HG02981 (cell line): ENCODE data around the gene CSNK1G1.

Source experiments
- ATAC-seq: cut with Tn5 transposase; IDR thresholded peaks from one replicate; pipeline ENCODE4 v1.9.1; 2021; ENCODE audit warnings: mild to moderate bottlenecking, moderate library complexity; ENCODE audit not compliant: unreplicated experiment

CSNK1G1 gene

DNA sequence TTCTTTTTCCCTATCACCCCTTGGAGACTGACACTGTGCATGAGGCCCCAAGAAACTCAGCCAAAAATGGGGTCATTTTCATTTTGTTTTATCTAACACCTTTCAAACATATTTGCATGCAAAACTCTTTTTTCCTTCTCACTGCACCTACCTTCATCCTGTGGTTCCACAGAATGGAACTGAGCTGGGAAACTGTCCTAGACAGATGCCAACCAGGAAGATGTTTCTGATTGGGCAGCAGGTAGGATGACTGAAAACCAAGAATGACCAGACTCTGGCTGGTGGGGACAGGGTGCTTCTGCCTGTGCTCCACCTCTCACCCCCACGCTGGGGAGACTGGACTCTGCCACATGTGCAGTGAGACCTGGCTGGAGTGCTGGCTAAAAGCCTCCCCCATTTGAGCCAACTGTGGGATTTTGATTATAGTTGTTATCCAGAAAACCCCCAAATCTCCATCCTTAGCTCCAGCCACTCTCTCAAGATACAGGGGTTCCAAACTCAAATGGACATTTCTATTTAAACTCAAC, 198.3 kb downstream of the CSNK1G1 start:
- no peak for ATAC-seq

DNA sequence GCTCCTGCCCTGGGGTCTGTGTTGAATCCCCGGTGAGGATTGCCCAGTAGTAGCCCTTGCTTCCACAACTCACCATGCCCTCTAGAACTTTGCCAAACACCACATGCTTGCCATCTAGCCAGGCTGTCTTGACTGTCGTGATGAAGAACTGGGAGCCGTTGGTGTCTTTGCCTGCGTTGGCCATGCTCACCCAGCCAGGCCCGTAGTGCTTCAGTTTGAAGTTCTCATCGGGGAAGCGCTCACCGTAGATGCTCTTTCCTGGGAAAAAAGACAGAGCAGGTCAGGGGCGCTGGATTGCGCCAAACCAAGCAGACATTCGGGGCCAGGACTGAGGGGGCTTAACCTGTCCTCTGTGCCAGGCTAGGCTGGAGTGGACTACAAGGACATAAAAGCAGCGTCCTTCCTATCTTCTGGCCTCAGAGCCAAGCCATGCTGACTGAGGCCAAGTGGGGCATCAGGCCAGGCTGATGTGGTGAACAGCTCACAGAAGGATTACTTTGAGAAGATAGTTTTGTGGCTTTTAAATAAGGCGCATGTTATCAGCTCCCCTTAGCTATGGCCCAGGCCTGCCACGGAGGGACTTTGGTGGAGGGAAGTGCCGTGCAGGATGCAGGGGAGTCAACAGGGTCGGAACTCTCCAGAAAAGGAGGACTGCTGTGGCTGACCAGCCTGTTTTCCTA, 199.2 kb downstream of the CSNK1G1 start:
- no peak for ATAC-seq

DNA sequence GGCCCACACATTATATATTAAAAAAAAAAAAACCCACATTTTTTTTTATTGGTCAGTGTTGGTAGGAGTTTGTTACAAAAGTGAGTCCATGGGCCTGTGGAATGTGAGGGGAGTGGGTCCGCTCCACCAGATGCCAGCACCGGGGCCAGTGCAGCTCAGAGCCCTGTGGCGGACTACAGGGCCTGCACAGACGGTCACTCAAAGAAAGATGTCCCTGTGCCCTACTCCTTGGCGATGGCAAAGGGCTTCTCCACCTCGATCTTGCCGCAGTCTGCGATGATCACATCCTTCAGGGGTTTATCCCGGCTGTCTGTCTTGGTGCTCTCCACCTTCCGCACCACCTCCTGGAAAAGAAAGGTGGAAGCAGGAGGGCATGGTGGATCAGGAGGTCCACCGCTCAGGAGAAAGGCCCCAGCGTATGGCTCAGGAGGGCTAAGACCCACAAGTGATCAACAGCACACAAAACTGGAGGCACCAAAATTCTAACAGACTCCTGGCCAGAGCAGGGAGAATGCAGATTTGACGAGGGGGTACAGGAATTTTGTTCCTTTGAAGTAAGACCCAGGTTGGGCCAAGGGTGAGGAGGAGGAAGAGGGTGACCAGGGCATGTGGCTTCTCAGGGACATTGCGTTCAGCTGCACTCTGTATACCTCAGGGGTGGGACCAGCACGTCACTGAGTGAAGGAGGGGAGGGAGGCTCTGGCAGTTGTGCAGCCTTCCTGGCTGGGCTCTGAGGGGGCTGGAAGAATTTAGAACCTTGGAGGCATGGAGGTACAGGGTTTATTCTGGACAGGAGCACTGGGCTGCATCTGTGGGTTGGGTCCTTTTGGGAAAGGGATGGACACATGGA, 199.9 kb downstream of the CSNK1G1 start:
- ATAC-seq, result no peak

DNA sequence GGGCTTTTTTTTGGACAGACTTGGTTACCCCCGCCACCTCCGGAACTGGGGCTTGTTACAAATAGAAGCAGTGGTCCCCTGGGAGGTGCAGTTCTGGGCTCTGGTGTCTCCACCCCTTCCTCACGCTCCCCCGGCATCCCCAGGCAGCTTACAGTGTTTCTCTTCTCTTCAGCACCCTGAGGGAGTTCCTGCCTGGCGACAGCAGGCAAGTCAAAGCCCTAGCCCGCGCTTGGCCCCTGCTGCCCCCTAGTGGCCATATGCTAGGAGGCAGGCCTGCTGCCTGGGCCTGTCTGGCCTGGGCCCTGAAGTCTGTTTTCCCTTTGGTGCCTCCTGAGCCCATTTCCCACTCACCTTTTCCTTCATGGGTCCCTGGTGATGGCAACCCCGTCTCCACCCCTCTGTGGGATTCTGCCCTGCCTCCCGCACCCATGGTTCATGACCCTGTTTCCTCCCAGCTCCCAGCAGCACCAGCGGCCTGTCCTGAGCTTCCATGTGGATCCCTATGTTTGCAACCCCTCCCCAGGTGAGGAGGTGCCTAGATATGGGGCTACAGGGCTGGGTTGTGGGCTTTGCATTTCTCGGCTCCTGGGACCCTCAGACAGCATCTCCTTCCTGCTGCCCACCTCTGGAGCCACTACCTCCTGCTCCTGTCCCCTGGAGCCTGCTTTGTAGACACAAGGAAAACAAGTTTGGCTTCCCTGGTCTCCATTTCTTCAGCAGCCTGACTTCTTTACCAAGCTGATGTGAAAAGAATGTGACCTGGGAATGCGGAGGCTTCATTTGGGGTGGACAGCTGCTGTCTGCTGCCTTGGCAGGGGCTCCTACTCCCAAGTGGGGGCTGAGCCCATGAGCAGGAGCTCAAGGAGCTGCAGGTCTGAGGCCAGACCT, 202.2 kb downstream of the CSNK1G1 start:
- peak; percentile 61 for ATAC-seq

- peak; percentile 8 for ATAC-seq
These were observed 203.2 kb downstream of the CSNK1G1 start for GRCh38 chr15:64152507-64153387.

GRCh38 chr15:64151727-64152506, 204.1 kb downstream of the CSNK1G1 start, which contains the start of gene SNX22:
TSS of gene SNX22 (plus strand) at chr15:64151731. CDS start at chr15:64151776, 45 bp downstream.
- ATAC-seq, result peak; percentile 10

- no peak for ATAC-seq
These were observed 205.9 kb downstream of the CSNK1G1 start for GRCh38 chr15:64149893-64150578.

- ATAC-seq, result no peak
These were observed 206.5 kb downstream of the CSNK1G1 start for GRCh38 chr15:64149424-64149823.

GRCh38 chr15:64148581-64148980, 207.4 kb downstream of the CSNK1G1 start:
- ATAC-seq, result no peak

- no peak for ATAC-seq
These were observed 207.8 kb downstream of the CSNK1G1 start for GRCh38 chr15:64148168-64148567.

GRCh38 chr15:64146885-64147681, 208.9 kb downstream of the CSNK1G1 start:
- ATAC-seq, result no peak

DNA sequence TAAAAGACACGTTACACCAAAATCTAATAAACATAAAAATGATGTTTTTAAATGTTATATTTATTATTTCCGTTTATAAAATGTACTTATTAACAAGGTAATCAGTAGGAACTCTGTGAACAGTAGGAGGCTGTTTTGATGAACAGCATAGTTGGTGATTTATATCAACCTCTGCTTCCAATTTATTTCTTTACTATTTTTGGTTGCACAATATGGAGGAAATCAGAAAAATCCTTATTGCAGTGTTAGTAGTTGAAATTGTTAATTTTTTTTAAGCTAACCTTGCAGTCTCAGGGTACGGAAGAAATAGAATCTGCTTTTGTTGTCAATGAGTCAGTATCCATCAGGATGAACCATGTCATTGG, 209.5 kb downstream of the CSNK1G1 start:
- no peak for ATAC-seq

GRCh38 chr15:64146041-64146440, 209.9 kb downstream of the CSNK1G1 start:
- ATAC-seq, result no peak

- ATAC-seq, result peak; percentile 63
These were observed 211.2 kb downstream of the CSNK1G1 start for GRCh38 chr15:64144565-64145281.

GRCh38 chr15:64144192-64144564, 211.8 kb downstream of the CSNK1G1 start:
- ATAC-seq, result no peak

- ATAC-seq, result no peak
These were observed 212.7 kb downstream of the CSNK1G1 start for GRCh38 chr15:64143276-64143675.

DNA sequence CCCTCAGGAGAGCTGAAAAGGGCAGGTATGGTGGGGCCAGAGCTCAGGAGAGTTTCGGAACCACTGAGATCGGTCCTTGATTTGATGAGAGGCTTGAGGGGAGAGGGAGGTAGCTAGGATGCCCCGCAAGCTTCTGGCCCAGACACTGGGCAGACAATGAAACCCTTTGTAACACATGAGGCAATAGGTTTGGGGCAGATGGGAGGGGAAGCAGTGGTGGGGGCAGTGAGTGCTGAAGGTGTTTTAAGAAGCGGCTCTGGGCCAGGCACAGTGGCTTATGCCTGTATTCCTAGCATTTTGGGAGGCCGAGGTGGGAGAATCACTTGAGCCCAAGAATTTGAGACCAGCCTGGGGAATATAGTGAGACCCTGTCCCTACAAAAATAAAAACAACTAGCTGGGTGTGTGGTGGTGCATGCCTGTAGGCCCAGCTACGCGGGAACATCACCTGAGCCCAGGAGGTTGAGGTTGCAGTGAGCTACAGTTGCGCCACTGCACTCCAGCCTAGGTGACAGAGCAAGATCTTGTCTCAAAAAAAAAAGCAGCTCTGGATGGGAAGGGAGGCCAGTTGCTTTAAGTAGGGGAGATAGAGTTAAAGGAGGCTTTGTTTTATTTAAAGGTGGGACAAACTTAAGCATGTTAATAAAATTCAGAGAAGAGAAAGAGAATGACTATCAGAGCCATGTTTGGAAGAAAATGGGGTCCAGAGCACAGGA, 214.0 kb downstream of the CSNK1G1 start:
- no peak for ATAC-seq
